ENCODE data around the gene CAPN13. TPM values are rescaled to one million over a fixed set of nuclear protein-coding genes. Genes with fewer than 3 reads are reported as not detected.

Gene CAPN13
- total and polyA plus RNA-seq, 11 donors = not detected

GRCh38 chr2:30709516-30709915 lies 97.7 kb downstream of the CAPN13 start:
- WGBS, 4 donors = 41 to 71% (median 55%) methylated on average over 1 to 8 of the region's 8 CpGs

DNA sequence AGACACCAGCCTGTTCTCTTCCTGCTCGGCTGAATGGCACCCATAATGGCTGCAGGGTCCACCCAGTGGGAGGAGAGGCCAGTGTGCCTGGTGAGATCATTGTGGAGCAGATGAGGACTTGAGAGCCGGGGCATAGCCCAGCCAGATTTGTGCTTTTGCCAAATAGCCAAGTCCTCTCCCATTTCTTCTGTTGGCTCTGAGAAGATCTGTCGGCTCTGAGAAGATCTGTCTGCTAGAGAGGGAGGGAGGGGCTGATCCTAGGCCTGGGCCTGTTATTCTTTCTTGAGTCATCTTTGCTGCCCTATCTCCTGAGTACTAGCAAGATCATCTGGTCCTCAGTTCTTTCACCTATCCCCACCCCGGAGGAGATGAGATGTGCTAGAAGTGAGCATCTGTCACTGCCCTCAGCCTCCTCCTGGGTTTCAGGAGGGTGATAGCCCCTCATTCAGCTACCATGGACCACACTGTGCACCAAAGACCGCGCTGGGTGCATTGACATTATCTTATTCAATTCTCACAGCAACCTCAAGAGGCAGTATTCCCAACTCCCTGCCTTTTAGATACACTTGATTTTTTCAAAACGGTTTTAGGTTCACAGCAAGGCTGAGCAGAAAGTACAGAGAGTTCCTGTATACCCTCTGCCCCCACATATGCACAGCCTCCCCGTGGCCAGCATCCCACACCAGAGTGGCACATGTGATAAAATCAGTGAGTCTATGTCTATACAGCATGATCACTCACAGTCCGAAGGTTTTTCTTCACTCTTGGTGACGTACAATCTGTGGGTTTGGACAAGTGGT lies 98.6 kb downstream of the CAPN13 start:
- ATAC-seq (peak in 2 of 4 donors; percentile 5 to 6), DNase-seq (peak in 1 of 5 donors; percentile 33)
- Histone ChIP-seq H3K27me3 (no peaks in the 10 kb centered on the region), H3K4me1 (peaks cover 0 to 39% (median 18%) of the 10 kb centered on the region in 12 donors), H3K27ac (no peak overlapping the region), H3K4me3 (no peak overlapping the region), H3K9me3 (no peaks in the 10 kb centered on the region), H3K36me3 (no peaks in the 10 kb centered on the region)
- TF ChIP-seq CTCF (IDR thresholded peaks at IDR 0.05) (peak in 11 of 12 donors; percentile 10 to 48 (median 27)), POLR2A (IDR thresholded peaks at IDR 0.05) (no peak)
- intact Hi-C loops (cut with DNase I) = loop anchor here (2.0 to 10.0 kb wide), 15 partner anchors 224 to 616 kb away; partner anchors contain the start of gene LCLAT1 (in 1 of the 10)
- WGBS, 4 donors = 60 to 73% (median 68%) methylated on average over 10 of the region's 10 CpGs

More at GRCh38 chr2:30709516-30709915, 97.7 kb downstream of the CAPN13 start:
- Histone ChIP-seq H3K9me3 (no peaks in the 10 kb centered on the region), H3K4me3 (no peak overlapping the region), H3K27ac (no peak overlapping the region), H3K27me3 (no peaks in the 10 kb centered on the region), H3K36me3 (no peaks in the 10 kb centered on the region), H3K4me1 (peaks cover 0 to 39% (median 19%) of the 10 kb centered on the region in 12 donors)
- DNase-seq (no peak), ATAC-seq (no peak)
- TF ChIP-seq POLR2A (IDR thresholded peaks at IDR 0.05) = no peak
- TF ChIP-seq CTCF (IDR thresholded peaks at IDR 0.05) = no peak
- intact Hi-C loops (cut with DNase I) = loop anchor here (2.0 to 10.0 kb wide), 15 partner anchors 225 to 617 kb away; partner anchors contain the start of gene LCLAT1 (in 1 of the 10)

DNA sequence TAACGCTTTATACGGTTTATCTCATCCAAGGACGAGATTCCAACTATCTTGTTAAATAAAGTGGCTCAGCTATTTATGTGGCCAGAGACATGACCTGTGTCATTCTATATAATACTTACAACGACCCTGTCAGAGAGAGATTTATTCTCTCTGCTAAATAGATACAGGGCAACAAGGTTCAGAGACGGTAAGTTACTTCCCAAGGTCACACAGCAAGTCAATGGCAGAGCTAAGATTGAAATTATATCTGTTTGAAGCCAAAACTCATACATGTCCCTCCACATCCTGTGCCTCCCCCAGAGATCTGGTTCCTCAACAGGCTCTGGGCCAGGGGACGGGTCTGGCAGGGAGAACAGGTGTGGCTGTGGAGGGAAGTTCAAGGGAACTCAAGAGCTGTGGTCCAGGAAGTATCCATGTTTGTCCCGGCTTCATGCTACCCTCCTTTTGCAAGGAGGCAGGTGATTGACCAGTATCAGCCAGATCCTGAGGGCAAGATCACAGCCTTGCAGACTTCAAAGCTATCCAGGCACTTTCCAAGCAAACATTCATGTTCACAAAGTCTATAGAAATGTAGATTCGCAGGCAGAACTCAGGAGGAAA lies 99.8 kb downstream of the CAPN13 start:
- TF ChIP-seq CTCF (IDR thresholded peaks at IDR 0.05) = peak in 3 of 12 donors; percentile 2 to 28 (median 27)
- no peak for TF ChIP-seq POLR2A (IDR thresholded peaks at IDR 0.05)
- ATAC-seq = no peak
- no peak overlapping the region for H3K4me3 ChIP-seq
- H3K27ac ChIP-seq = no peak overlapping the region
- no peaks in the 10 kb centered on the region for H3K36me3 ChIP-seq
- peaks cover 0 to 39% (median 18%) of the 10 kb centered on the region in 12 donors for H3K4me1 ChIP-seq
- H3K9me3 ChIP-seq = peaks cover 0 to 12% (median 3%) of the 10 kb centered on the region in 12 donors
- intact Hi-C loops (cut with DNase I) = loop anchor here (1.0 to 10.0 kb wide), 20 partner anchors 223 to 615 kb away; partner anchors contain the start of gene LCLAT1 (in 1 of the 10)
- peak in 1 of 5 donors; percentile 6 for DNase-seq
- 32 to 40% (median 34%) methylated on average over 8 of the region's 8 CpGs for WGBS, 4 donors
- no peaks in the 10 kb centered on the region for H3K27me3 ChIP-seq

Measured in heart left ventricle (tissue), 16 donors.